Suprapubic skin (tissue), 4 donors: Measurements from ENCODE around the gene RRM2.

Experiments
- CTCF ChIP-seq, 2 donors: fragments of 200-600 bp in 1 of 2; fragments of 450-650 bp in 1 of 2; sonication (generic) in 1 of 2; IDR thresholded peaks; one replicate each; pipeline ENCODE4 v1.5.1; 2016 to 2019; ENCODE audit warnings: antibody characterized with exemption in 2 of 2, mild to moderate bottlenecking in 1 of 2, moderate library complexity in 1 of 2
- EP300 ChIP-seq: sonication (generic); formaldehyde crosslinking; IDR thresholded peaks from one replicate; pipeline ENCODE4 v1.6.1; 2017; ENCODE audit warnings: antibody characterized with exemption
- POLR2AphosphoS5 ChIP-seq, 3 donors: sonication (generic); formaldehyde crosslinking; IDR thresholded peaks; one replicate each; pipeline ENCODE4 v1.6.1; 2017; ENCODE audit warnings: antibody characterized with exemption in 3 of 3

DNA sequence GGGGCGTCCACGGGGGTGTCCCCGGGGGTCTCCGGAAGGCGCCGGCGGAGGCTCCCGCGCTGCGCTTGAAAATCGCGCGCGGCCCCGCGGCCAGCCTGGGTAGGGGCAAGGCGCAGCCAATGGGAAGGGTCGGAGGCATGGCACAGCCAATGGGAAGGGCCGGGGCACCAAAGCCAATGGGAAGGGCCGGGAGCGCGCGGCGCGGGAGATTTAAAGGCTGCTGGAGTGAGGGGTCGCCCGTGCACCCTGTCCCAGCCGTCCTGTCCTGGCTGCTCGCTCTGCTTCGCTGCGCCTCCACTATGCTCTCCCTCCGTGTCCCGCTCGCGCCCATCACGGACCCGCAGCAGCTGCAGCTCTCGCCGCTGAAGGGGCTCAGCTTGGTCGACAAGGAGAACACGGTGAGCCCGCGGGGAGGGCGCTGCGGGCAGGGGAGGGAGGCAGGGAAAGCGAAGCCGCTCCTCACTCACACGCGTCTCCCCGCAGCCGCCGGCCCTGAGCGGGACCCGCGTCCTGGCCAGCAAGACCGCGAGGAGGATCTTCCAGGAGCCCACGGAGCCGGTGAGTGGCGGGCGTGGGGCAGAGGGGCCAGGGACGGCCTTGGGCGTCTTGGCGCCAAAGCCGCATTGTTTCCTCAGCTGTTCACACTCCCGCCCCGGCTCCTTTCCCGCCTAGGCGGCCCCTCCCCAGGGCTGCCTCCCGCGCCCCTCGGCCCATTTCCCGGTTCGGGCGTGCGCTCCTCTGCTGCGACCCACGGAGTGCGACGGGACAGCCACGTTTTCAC lies at the start of gene RRM2:
- peak in 2 of 3 donors; percentile 54 to 64 for TF ChIP-seq POLR2AphosphoS5 (IDR thresholded peaks at IDR 0.05)
- no peak for TF ChIP-seq EP300
- TF ChIP-seq CTCF (IDR thresholded peaks at IDR 0.05), result no peak
